Activated naive CD8-positive, alpha-beta T cell treated with anti-CD3 and anti-CD28 coated beads, Interleukin-2, amount 50 U/mL, for 24 hours (primary cell): ENCODE data around the gene EHMT1.

ENCODE experiments used
- ATAC-seq: fragments of 150-1000 bp; cut with Tn5 transposase; one replicate; pipeline ENCODE4 v1.10.0; 2021
- DNase-seq: peaks from one replicate; pipeline ENCODE4 v3.0.0; 2021
- H3K27ac Mint-ChIP-seq: one replicate; pipeline ENCODE4 v1.8.0; 2021; ENCODE audit warnings: mild to moderate bottlenecking, mixed read lengths
- H3K27me3 Mint-ChIP-seq: one replicate; pipeline ENCODE4 v1.8.0; 2021; ENCODE audit warnings: mixed read lengths
- H3K36me3 Mint-ChIP-seq: one replicate; pipeline ENCODE4 v1.8.0; 2021; ENCODE audit warnings: low read depth, mixed read lengths
- H3K4me1 Mint-ChIP-seq: one replicate; pipeline ENCODE4 v1.8.0; 2021; ENCODE audit warnings: mixed read lengths
- H3K4me3 Mint-ChIP-seq: one replicate; pipeline ENCODE4 v1.8.0; 2021; ENCODE audit warnings: mild to moderate bottlenecking, moderate library complexity, mixed read lengths
- H3K9me3 Mint-ChIP-seq: one replicate; pipeline ENCODE4 v1.8.0; 2021; ENCODE audit warnings: mixed read lengths

EHMT1 gene

GRCh38 chr9:137787381-137787780 lies 168.6 kb downstream of the EHMT1 start:
- no peak overlapping the region for H3K27ac Mint-ChIP-seq
- ATAC-seq (no peak), DNase-seq (no peak)
- H3K4me1 Mint-ChIP-seq = peaks cover 3% of the 10 kb centered on the region
- no peak overlapping the region for H3K4me3 Mint-ChIP-seq
- peaks cover 38% of the 10 kb centered on the region for H3K36me3 Mint-ChIP-seq
- no peaks in the 10 kb centered on the region for H3K9me3 Mint-ChIP-seq
- no peaks in the 10 kb centered on the region for H3K27me3 Mint-ChIP-seq

- Mint-ChIP-seq H3K4me3 (no peak overlapping the region), H3K27ac (no peak overlapping the region), H3K27me3 (no peaks in the 10 kb centered on the region), H3K36me3 (peaks cover 37% of the 10 kb centered on the region), H3K9me3 (no peaks in the 10 kb centered on the region), H3K4me1 (peaks cover 3% of the 10 kb centered on the region)
- no peak for ATAC-seq
- no peak for DNase-seq
These were observed 169.1 kb downstream of the EHMT1 start for GRCh38 chr9:137787786-137788505.

DNA sequence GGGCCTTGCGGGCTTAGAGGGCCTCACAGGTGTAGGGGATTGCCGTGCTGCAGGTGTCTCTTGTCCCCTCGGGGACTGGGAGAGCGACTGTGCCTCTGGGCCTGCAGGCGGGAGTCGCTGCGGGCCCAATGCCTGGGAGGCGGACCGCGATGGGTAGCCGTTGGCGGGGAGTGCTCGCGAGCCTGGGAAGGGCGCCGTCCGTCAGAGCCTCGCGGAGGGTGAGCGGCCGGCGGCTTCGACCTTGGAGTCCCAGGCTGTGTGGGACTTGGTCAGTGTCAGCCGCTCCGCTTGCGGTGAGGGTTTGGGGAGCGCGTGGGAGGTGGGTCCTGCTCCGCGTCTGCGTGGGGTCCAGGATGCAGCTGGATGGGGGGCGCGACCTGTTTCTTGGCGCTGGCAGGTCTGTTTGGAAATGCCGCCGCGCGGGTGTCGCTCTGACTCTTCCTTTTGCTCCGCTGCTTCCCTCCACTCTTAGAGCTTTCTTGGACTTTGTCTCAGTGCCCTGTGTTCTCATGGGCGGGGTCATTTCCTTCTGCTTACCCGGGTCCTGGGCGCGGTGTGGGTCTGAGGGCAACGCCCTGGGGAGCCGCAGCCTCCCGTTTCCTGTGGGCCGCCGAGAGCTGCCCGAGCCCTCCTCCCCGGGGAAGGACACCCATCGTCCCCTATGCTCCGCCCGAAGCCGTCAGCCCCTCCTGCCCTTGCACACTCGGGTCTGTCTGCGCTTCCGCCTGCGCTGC lies 169.9 kb downstream of the EHMT1 start:
- H3K9me3 Mint-ChIP-seq = no peaks in the 10 kb centered on the region
- DNase-seq (no peak), ATAC-seq (no peak)
- H3K27ac Mint-ChIP-seq = no peak overlapping the region
- no peaks in the 10 kb centered on the region for H3K27me3 Mint-ChIP-seq
- no peak overlapping the region for H3K4me3 Mint-ChIP-seq
- H3K36me3 Mint-ChIP-seq = peaks cover 32% of the 10 kb centered on the region
- peaks cover 3% of the 10 kb centered on the region for H3K4me1 Mint-ChIP-seq

DNA sequence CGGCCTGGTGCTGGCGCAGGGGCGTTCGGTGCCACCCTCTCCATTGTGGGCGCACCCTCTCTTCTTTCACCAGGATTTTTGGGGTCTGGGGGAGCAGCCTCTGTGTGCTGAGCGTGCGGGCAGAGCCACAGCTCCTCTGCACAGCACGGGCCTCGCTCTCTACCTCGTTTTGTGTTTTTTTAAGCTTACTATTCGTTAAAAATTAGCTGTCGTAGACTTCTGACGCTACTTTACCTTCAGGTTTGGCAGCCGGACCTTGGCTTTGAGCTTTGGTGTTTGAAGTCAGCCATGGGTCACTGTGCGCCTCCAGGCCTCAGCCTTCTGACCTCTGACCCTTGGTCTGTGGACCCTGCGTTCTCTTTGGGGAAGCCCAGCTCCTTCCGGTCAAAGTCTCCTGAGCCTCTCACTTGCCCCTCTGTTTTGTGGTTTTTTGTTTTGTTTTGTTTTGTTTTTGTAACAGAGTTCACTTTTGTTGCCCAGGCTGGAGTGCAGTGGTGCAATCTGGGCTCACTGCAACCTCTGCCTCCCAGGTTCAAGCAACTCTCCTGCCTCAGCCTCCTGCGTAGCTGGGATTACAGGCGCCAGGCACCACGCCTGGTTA lies 170.6 kb downstream of the EHMT1 start:
- H3K36me3 Mint-ChIP-seq = peaks cover 31% of the 10 kb centered on the region
- H3K27ac Mint-ChIP-seq = no peak overlapping the region
- no peaks in the 10 kb centered on the region for H3K9me3 Mint-ChIP-seq
- no peak overlapping the region for H3K4me3 Mint-ChIP-seq
- H3K4me1 Mint-ChIP-seq = peaks cover 3% of the 10 kb centered on the region
- no peak for DNase-seq
- ATAC-seq = no peak
- no peaks in the 10 kb centered on the region for H3K27me3 Mint-ChIP-seq

- Mint-ChIP-seq H3K27me3 (no peaks in the 10 kb centered on the region), H3K9me3 (no peaks in the 10 kb centered on the region), H3K4me3 (no peak overlapping the region), H3K36me3 (peaks cover 36% of the 10 kb centered on the region), H3K4me1 (peaks cover 2% of the 10 kb centered on the region), H3K27ac (no peak overlapping the region)
- ATAC-seq = no peak
- no peak for DNase-seq
These were observed 173.1 kb downstream of the EHMT1 start for GRCh38 chr9:137791947-137792346.

- no peak for ATAC-seq
- Mint-ChIP-seq H3K4me3 (no peak overlapping the region), H3K9me3 (no peaks in the 10 kb centered on the region), H3K27ac (no peak overlapping the region), H3K27me3 (no peaks in the 10 kb centered on the region), H3K36me3 (peaks cover 40% of the 10 kb centered on the region), H3K4me1 (no peaks in the 10 kb centered on the region)
- DNase-seq = no peak
These were observed 174.5 kb downstream of the EHMT1 start for GRCh38 chr9:137793196-137793841.

- Mint-ChIP-seq H3K27ac (no peak overlapping the region), H3K36me3 (peaks cover 41% of the 10 kb centered on the region), H3K9me3 (no peaks in the 10 kb centered on the region), H3K27me3 (no peaks in the 10 kb centered on the region), H3K4me3 (no peak overlapping the region), H3K4me1 (no peaks in the 10 kb centered on the region)
- DNase-seq (no peak), ATAC-seq (no peak)
These were observed 176.4 kb downstream of the EHMT1 start for GRCh38 chr9:137795156-137795666.

GRCh38 chr9:137797206-137798120 lies 178.7 kb downstream of the EHMT1 start:
- ATAC-seq = no peak
- H3K9me3 Mint-ChIP-seq = no peaks in the 10 kb centered on the region
- H3K36me3 Mint-ChIP-seq = peaks cover 36% of the 10 kb centered on the region
- H3K27ac Mint-ChIP-seq = no peak overlapping the region
- no peaks in the 10 kb centered on the region for H3K27me3 Mint-ChIP-seq
- H3K4me1 Mint-ChIP-seq = no peaks in the 10 kb centered on the region
- no peak overlapping the region for H3K4me3 Mint-ChIP-seq
- DNase-seq = no peak

- H3K36me3 Mint-ChIP-seq = peaks cover 34% of the 10 kb centered on the region
These were observed 179.3 kb downstream of the EHMT1 start for GRCh38 chr9:137798142-137798541.

GRCh38 chr9:137798901-137799629 lies 180.3 kb downstream of the EHMT1 start:
- Mint-ChIP-seq H3K4me3 (no peak overlapping the region), H3K27ac (no peak overlapping the region), H3K4me1 (no peaks in the 10 kb centered on the region), H3K9me3 (no peaks in the 10 kb centered on the region), H3K36me3 (peaks cover 40% of the 10 kb centered on the region), H3K27me3 (no peaks in the 10 kb centered on the region)
- DNase-seq = no peak
- peak; percentile 17 for ATAC-seq

More at GRCh38 chr9:137798142-137798541, 179.3 kb downstream of the EHMT1 start:
- no peak for DNase-seq
- Mint-ChIP-seq H3K27me3 (no peaks in the 10 kb centered on the region), H3K9me3 (no peaks in the 10 kb centered on the region), H3K4me3 (no peak overlapping the region), H3K4me1 (no peaks in the 10 kb centered on the region), H3K27ac (no peak overlapping the region)
- no peak for ATAC-seq

- Mint-ChIP-seq H3K4me3 (no peak overlapping the region), H3K9me3 (no peaks in the 10 kb centered on the region), H3K36me3 (peaks cover 43% of the 10 kb centered on the region), H3K27me3 (no peaks in the 10 kb centered on the region), H3K4me1 (no peaks in the 10 kb centered on the region), H3K27ac (no peak overlapping the region)
- ATAC-seq (no peak), DNase-seq (no peak)
These were observed 180.8 kb downstream of the EHMT1 start for GRCh38 chr9:137799630-137799983.

- ATAC-seq (no peak), DNase-seq (no peak)
- Mint-ChIP-seq H3K4me1 (no peaks in the 10 kb centered on the region), H3K9me3 (no peaks in the 10 kb centered on the region), H3K27ac (no peak overlapping the region), H3K4me3 (no peak overlapping the region), H3K27me3 (no peaks in the 10 kb centered on the region), H3K36me3 (peaks cover 43% of the 10 kb centered on the region)
These were observed 181.6 kb downstream of the EHMT1 start for GRCh38 chr9:137800196-137801022.

DNA sequence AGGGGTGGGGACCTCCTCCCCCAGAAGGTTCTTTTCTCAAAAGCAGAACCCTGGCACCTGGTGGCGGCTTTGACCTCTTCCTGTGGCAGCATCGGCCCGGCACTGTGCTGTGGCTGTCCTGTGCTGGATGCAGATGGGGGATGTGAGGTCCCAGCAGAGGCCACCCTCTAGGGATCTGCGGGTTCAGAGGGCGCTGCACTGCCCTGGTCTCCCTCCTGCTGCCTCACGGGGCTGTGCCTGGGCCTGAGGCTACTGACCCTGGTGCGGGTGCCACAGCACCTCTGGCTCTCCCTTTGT lies 182.2 kb downstream of the EHMT1 start:
- peaks cover 38% of the 10 kb centered on the region for H3K36me3 Mint-ChIP-seq
- no peak overlapping the region for H3K27ac Mint-ChIP-seq
- H3K4me3 Mint-ChIP-seq = no peak overlapping the region
- ATAC-seq (no peak), DNase-seq (no peak)
- H3K27me3 Mint-ChIP-seq = no peaks in the 10 kb centered on the region
- no peaks in the 10 kb centered on the region for H3K4me1 Mint-ChIP-seq
- no peaks in the 10 kb centered on the region for H3K9me3 Mint-ChIP-seq
